ENCODE results near the gene REEP2. TPM values are rescaled to one million over a fixed set of nuclear protein-coding genes. Genes with fewer than 3 reads are reported as not detected.

The REEP2 gene
- total RNA-seq, 2 donors from 2014 or later: 1.8 to 11.2 TPM

DNA sequence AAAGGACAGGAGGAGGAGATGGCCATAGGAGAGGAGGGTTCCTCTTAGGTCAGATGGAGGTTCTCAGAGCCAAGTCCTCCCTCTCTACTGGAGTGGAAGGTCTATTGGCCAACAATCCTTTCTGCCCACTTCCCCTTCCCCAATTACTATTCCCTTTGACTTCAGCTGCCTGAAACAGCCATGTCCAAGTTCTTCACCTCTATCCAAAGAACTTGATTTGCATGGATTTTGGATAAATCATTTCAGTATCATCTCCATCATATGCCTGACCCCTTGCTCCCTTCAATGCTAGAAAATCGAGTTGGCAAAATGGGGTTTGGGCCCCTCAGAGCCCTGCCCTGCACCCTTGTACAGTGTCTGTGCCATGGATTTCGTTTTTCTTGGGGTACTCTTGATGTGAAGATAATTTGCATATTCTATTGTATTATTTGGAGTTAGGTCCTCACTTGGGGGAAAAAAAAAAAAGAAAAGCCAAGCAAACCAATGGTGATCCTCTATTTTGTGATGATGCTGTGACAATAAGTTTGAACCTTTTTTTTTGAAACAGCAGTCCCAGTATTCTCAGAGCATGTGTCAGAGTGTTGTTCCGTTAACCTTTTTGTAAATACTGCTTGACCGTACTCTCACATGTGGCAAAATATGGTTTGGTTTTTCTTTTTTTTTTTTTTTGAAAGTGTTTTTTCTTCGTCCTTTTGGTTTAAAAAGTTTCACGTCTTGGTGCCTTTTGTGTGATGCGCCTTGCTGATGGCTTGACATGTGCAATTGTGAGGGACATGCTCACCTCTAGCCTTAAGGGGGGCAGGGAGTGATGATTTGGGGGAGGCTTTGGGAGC is 29.5 kb downstream of the REEP2 start:
- intact Hi-C loops (cut with DNase I): no loop called here
- ATAC-seq (no peak), DNase-seq (peak in 2 of 4 donors; percentile 42 to 58)
- TF ChIP-seq, protein P1, sequence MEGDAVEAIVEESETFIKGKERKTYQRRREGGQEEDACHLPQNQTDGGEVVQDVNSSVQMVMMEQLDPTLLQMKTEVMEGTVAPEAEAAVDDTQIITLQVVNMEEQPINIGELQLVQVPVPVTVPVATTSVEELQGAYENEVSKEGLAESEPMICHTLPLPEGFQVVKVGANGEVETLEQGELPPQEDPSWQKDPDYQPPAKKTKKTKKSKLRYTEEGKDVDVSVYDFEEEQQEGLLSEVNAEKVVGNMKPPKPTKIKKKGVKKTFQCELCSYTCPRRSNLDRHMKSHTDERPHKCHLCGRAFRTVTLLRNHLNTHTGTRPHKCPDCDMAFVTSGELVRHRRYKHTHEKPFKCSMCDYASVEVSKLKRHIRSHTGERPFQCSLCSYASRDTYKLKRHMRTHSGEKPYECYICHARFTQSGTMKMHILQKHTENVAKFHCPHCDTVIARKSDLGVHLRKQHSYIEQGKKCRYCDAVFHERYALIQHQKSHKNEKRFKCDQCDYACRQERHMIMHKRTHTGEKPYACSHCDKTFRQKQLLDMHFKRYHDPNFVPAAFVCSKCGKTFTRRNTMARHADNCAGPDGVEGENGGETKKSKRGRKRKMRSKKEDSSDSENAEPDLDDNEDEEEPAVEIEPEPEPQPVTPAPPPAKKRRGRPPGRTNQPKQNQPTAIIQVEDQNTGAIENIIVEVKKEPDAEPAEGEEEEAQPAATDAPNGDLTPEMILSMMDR (IDR thresholded peaks at IDR 0.05): no peak
- TF ChIP-seq POLR2A (IDR thresholded peaks at IDR 0.05): peak in 2 of 3 donors; percentile 17 to 59
- no peaks in the 10 kb centered on the region for H3K27me3 ChIP-seq
- no peak overlapping the region for H3K27ac ChIP-seq
- H3K4me3 ChIP-seq: no peak overlapping the region
- 87 to 93% methylated on average over 7 of the region's 7 CpGs for WGBS, 2 donors
- H3K9me3 ChIP-seq: no peaks in the 10 kb centered on the region
- no peaks in the 10 kb centered on the region for H3K36me3 ChIP-seq (replicated peaks in 1 of 2; ENCODE audit: insufficient read depth in 1 of 2, low read depth in 2 of 2)
- peaks cover 23% of the 10 kb centered on the region for H3K4me1 ChIP-seq

DNA sequence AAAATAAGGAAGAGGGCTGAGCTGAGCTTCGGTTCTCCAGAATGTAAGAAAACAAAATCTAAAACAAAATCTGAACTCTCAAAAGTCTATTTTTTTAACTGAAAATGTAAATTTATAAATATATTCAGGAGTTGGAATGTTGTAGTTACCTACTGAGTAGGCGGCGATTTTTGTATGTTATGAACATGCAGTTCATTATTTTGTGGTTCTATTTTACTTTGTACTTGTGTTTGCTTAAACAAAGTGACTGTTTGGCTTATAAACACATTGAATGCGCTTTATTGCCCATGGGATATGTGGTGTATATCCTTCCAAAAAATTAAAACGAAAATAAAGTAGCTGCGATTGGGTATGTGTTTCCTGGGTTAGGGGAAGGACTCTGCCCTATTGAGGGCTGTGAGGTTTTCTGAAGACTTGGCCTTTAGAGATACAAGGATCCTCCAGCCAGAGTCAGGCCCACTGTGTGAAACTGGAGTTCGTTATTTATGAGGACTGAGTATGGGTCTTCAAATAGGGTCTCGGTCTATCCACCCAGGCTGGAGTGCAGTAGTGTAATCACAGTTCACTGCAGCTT is 30.2 kb downstream of the REEP2 start:
- H3K27ac ChIP-seq: no peak overlapping the region
- no peak overlapping the region for H3K4me3 ChIP-seq
- H3K9me3 ChIP-seq: no peaks in the 10 kb centered on the region
- H3K36me3 ChIP-seq (replicated peaks in 1 of 2; ENCODE audit: insufficient read depth in 1 of 2, low read depth in 2 of 2): no peaks in the 10 kb centered on the region
- TF ChIP-seq, protein P1 (IDR thresholded peaks at IDR 0.05): no peak
- TF ChIP-seq POLR2A (IDR thresholded peaks at IDR 0.05): no peak
- ATAC-seq: no peak
- H3K4me1 ChIP-seq: peaks cover 18% of the 10 kb centered on the region
- 91 to 93% methylated on average over 8 of the region's 8 CpGs for WGBS, 2 donors
- no peak for DNase-seq
- intact Hi-C loops (cut with DNase I): no loop called here
- no peaks in the 10 kb centered on the region for H3K27me3 ChIP-seq

DNA sequence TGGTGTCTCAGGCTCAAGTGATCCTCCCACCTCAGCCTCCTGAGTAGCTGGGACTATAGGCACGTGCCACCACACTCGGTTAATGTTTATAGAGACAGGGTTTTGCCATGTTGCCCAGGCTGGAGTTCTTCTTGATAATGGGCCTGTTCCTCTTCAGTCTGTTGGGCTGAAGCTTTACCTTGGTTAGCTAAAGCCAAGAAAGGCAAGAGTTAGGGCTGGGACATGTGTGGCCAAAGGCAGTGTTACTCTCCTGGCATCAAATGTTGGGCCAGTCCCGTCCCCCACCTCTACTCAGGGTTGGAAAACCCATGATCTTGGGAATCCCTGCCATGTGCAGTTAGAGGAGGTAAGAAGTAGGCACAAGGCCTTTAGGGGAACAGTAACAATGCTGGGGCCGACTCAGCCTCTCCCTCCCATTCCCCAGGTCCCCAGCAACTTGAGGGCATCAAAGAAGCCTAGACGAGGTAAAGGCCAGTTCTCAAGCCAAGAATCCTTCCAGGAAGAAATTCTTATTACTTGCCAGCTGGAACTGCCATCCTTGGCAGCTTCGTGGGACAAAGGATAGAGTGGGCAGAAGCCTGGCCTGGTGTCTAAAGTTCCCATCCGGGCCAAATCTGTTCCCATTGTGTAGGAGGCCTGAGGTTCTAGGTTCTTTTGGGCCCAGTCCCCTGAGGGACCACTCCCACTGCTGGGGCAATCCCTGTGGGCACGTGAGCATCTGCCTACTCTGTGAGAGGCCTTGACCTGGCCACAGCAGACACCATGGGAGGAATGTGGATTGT is 30.9 kb downstream of the REEP2 start:
- Histone ChIP-seq H3K36me3 (replicated peaks in 1 of 2; ENCODE audit: insufficient read depth in 1 of 2, low read depth in 2 of 2) (no peaks in the 10 kb centered on the region), H3K27me3 (no peaks in the 10 kb centered on the region), H3K9me3 (no peaks in the 10 kb centered on the region), H3K4me1 (peaks cover 18% of the 10 kb centered on the region), H3K4me3 (no peak overlapping the region), H3K27ac (no peak overlapping the region)
- ATAC-seq (no peak), DNase-seq (peak in 2 of 4 donors; percentile 73 to 86)
- intact Hi-C loops (cut with DNase I): no loop called here
- TF ChIP-seq, protein P1 (IDR thresholded peaks at IDR 0.05): no peak
- TF ChIP-seq POLR2A (IDR thresholded peaks at IDR 0.05): peak in 2 of 3 donors; percentile 37 to 72
- 62 to 68% methylated on average over 7 to 8 of the region's 8 CpGs for WGBS, 2 donors

DNA sequence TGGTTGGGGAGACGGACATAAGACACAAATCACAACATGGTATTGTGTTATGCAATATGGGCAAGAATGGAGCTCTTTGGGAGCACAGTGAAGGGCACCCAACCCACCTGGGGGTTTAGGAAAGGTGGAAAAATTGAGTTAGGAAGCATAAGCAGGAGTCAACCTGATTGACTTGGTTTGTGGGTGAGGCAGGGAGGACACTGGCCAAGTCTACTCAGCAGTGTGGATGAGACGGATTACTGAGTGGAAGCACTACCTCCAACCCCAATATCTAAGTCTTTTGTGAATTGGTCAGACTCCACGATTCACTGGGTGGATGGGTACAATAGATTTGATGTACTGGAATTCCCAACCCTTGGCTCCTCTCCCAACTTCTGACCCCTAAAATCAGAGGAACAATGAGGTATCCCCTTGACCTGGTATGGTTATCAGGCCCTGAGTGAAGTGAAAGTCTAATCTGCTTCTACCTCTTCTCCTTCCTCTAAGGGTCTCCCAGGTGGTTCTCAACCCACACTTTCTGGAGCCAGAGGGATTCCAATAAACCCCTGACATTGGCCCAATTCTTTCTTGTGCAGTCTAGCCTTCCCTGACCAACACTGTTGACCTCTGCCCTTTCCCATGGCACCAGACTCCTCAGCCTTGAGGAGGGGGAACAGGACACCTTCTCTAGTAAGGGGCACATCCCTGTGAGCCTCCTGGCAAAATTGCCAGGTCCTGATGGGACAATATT is 31.6 kb downstream of the REEP2 start:
- H3K36me3 ChIP-seq (replicated peaks in 1 of 2; ENCODE audit: insufficient read depth in 1 of 2, low read depth in 2 of 2): no peaks in the 10 kb centered on the region
- no peak overlapping the region for H3K27ac ChIP-seq
- 73 to 75% methylated on average over 3 of the region's 3 CpGs for WGBS, 2 donors
- intact Hi-C loops (cut with DNase I): no loop called here
- H3K4me3 ChIP-seq: no peak overlapping the region
- peaks cover 18% of the 10 kb centered on the region for H3K4me1 ChIP-seq
- TF ChIP-seq, protein P1 (IDR thresholded peaks at IDR 0.05): no peak
- peak in 2 of 3 donors; percentile 49 to 76 for TF ChIP-seq POLR2A (IDR thresholded peaks at IDR 0.05)
- DNase-seq (peak in 2 of 4 donors; percentile 41 to 77), ATAC-seq (no peak)
- H3K9me3 ChIP-seq: no peaks in the 10 kb centered on the region
- no peaks in the 10 kb centered on the region for H3K27me3 ChIP-seq
